Kidney (tissue), 14 donors: ENCODE measurements around the gene GRXCR1. TPM values are rescaled to one million over a fixed set of nuclear protein-coding genes. Genes with fewer than 3 reads are reported as not detected.

Experiments used
- DNase-seq, 5 donors: peaks; one replicate each; pipeline ENCODE4 v3.0.0-alpha.2; 2013 to 2020
- FAIRE-seq: peaks from 2 replicates; lab custom pipeline; 2012; peaks lifted over from hg19 to GRCh38; lab: Jason Lieb, UNC
- H3K27ac ChIP-seq, 2 donors: one replicate each; pipeline ENCODE4 v1.7.0; 2013; ENCODE audit warnings: low read depth in 2 of 2, low read length in 2 of 2, inconsistent platforms in 1 of 2
- H3K27me3 ChIP-seq: one replicate; pipeline ENCODE4 v1.7.1; 2013; ENCODE audit warnings: low read length, inconsistent platforms; ENCODE audit not compliant: control insufficient read depth, insufficient read depth
- H3K36me3 ChIP-seq, 3 donors: one replicate each; pipeline versions ENCODE4 v1.7.0 to v1.7.1; 2013; ENCODE audit warnings: low read length in 3 of 3, control low read depth in 1 of 3, inconsistent platforms in 1 of 3; ENCODE audit not compliant: insufficient read depth in 3 of 3, control insufficient read depth in 2 of 3
- H3K4me1 ChIP-seq, 3 donors: one replicate each; pipeline versions ENCODE4 v1.7.0 to v1.7.1; 2013; ENCODE audit warnings: low read length in 3 of 3, inconsistent platforms in 1 of 3, low read depth in 1 of 3; ENCODE audit not compliant: control insufficient read depth in 2 of 3, insufficient read depth in 2 of 3
- H3K4me3 ChIP-seq, 3 donors: one replicate each; pipeline versions ENCODE4 v1.7.0 to v1.8.1; 2013; ENCODE audit warnings: low read length in 3 of 3, control low read depth in 1 of 3, inconsistent platforms in 1 of 3
- H3K9ac ChIP-seq, 3 donors: one replicate each; pipeline versions ENCODE4 v1.7.0 to v1.7.1; 2013; ENCODE audit warnings: low read length in 3 of 3, control low read depth in 1 of 3, inconsistent platforms in 1 of 3
- H3K9me3 ChIP-seq, 3 donors: one replicate each; pipeline versions ENCODE4 v1.7.0 to v1.7.1; 2013; ENCODE audit warnings: low read length in 3 of 3, control low read depth in 1 of 3, inconsistent platforms in 1 of 3; ENCODE audit not compliant: control insufficient read depth in 2 of 3, insufficient read depth in 1 of 3
- CTCF ChIP-seq: IDR thresholded peaks from 3 replicates; pipeline ENCODE4 v1.5.1; 2012; ENCODE audit warnings: mild to moderate bottlenecking, moderate library complexity, borderline replicate concordance; ENCODE audit not compliant: insufficient read depth; ENCODE audit errors: extremely low read depth
- intact Hi-C: fragments of 100-400 bp; cut with DNase I; formaldehyde crosslinking; loops from one replicate; pipeline ENCODE4 v1.11.1; 2022
- polyA plus RNA-seq: library from polyadenylated mRNA; stranded (reverse); fragments of 350-450 nt; fragmentation: Illumina TruSeq; extraction: RNeasy Lipid Tissue Mini Kit (QIAGEN cat#74804); gene quantifications from one replicate; pipeline ENCODE4 v1.2.3, GENCODE V29; 2014; ENCODE audit warnings: low read depth, low replicate concordance; ENCODE audit not compliant: insufficient read depth
- total RNA-seq: library from RNA; stranded (reverse); fragmentation: NEBNext Ultra II Directional; extraction: Animal tissue kit (Norgen Biotek cat#: 25700); gene quantifications from one replicate; pipeline ENCODE4 v1.2.1, GENCODE V29; 2021
- donor health status: control.
- donor health status: control.
- donor health status: control.
- donor health status: control.
- donor health status: control.
- donor health status: DM: yes; HTN: yes; CAD: no.
- donor health status: Normal renal cell carcinoma (clear cell type).

GRXCR1 gene
- total and polyA plus RNA-seq, 2 donors from 2014 or later, result not detected

GRCh38 chr4:42895452-42895851 is 2.9 kb downstream of the GRXCR1 start:
- H3K4me1 ChIP-seq, result no peaks in the 10 kb centered on the region

GRCh38 chr4:42904986-42905385 is 12.5 kb downstream of the GRXCR1 start:
- no peak overlapping the region for H3K27ac ChIP-seq
- H3K36me3 ChIP-seq, result no peaks in the 10 kb centered on the region
- no peak for DNase-seq
- intact Hi-C loops, result no loop called here
- peaks cover 0 to 4% (median 0%) of the 10 kb centered on the region in 3 donors for H3K4me1 ChIP-seq
- no peak for TF ChIP-seq CTCF
- no peak overlapping the region for H3K9ac ChIP-seq
- H3K9me3 ChIP-seq, result no peaks in the 10 kb centered on the region
- H3K27me3 ChIP-seq, result no peaks in the 10 kb centered on the region
- no peak for FAIRE-seq
- H3K4me3 ChIP-seq, result no peak overlapping the region

More at GRCh38 chr4:42895452-42895851, 2.9 kb downstream of the GRXCR1 start:
- TF ChIP-seq CTCF, result no peak
- Histone ChIP-seq H3K27ac (no peak overlapping the region), H3K36me3 (no peaks in the 10 kb centered on the region), H3K27me3 (no peaks in the 10 kb centered on the region), H3K9me3 (no peaks in the 10 kb centered on the region), H3K9ac (no peak overlapping the region), H3K4me3 (no peak overlapping the region)
- FAIRE-seq (no peak), DNase-seq (no peak)
- intact Hi-C loops, result no loop called here

- no peaks in the 10 kb centered on the region for H3K9me3 ChIP-seq
- FAIRE-seq (no peak), DNase-seq (peak in 1 of 5 donors; percentile 15)
- intact Hi-C loops, result no loop called here
- TF ChIP-seq CTCF, result no peak
- H3K4me3 ChIP-seq, result no peak overlapping the region
- peaks cover 0 to 4% (median 0%) of the 10 kb centered on the region in 3 donors for H3K4me1 ChIP-seq
- no peaks in the 10 kb centered on the region for H3K27me3 ChIP-seq
- no peak overlapping the region for H3K27ac ChIP-seq
- no peak overlapping the region for H3K9ac ChIP-seq
- H3K36me3 ChIP-seq, result no peaks in the 10 kb centered on the region
Measured at GRCh38 chr4:42905591-42905990, 13.1 kb downstream of the GRXCR1 start.

- Histone ChIP-seq H3K9ac (no peak overlapping the region), H3K27ac (no peak overlapping the region), H3K9me3 (no peaks in the 10 kb centered on the region), H3K4me3 (peak overlapping the region in 2 of 3 donors; percentile 42 to 54), H3K36me3 (no peaks in the 10 kb centered on the region), H3K4me1 (peaks cover 0 to 4% (median 0%) of the 10 kb centered on the region in 3 donors), H3K27me3 (no peaks in the 10 kb centered on the region)
- no peak for TF ChIP-seq CTCF
- FAIRE-seq (no peak), DNase-seq (peak in 4 of 5 donors; percentile 35 to 72 (median 56))
- intact Hi-C loops, result no loop called here
Measured at GRCh38 chr4:42906341-42906740, 13.8 kb downstream of the GRXCR1 start.
